ENCODE measurements around the gene USP38.

DNA sequence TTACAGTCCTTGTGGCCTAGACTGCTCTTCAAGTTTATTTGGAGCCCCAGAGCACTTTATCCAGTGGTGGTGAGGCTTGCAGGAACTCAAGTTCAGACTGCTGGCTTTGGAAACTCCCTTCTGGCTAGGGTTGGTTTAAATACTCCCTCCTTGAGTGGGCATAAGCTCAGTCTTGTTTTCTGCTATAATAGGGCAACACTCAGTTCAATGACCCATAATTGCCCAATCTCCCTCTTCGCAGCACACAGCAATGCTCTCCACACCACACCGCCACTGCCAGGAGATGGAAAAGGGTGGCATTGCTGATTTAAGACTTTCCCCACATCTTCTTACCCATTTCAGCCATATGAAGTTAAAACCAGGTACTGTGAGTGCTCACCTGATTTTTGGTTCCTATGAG is 27.9 kb upstream of the USP38 start:
- TF ChIP-seq, protein P1, sequence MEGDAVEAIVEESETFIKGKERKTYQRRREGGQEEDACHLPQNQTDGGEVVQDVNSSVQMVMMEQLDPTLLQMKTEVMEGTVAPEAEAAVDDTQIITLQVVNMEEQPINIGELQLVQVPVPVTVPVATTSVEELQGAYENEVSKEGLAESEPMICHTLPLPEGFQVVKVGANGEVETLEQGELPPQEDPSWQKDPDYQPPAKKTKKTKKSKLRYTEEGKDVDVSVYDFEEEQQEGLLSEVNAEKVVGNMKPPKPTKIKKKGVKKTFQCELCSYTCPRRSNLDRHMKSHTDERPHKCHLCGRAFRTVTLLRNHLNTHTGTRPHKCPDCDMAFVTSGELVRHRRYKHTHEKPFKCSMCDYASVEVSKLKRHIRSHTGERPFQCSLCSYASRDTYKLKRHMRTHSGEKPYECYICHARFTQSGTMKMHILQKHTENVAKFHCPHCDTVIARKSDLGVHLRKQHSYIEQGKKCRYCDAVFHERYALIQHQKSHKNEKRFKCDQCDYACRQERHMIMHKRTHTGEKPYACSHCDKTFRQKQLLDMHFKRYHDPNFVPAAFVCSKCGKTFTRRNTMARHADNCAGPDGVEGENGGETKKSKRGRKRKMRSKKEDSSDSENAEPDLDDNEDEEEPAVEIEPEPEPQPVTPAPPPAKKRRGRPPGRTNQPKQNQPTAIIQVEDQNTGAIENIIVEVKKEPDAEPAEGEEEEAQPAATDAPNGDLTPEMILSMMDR (IDR thresholded peaks at IDR 0.05; ENCODE audit: low read depth, low read length): no peak
- no peak for TF ChIP-seq EZH2phosphoT487 (IDR thresholded peaks at IDR 0.05; ENCODE audit: low read depth)

All from OCI-LY3 (cell line).